MM.1S (cell line): ENCODE data around the gene RNU1-4.
"Not testable (repeated sequence)": the region's sequence is repeated elsewhere in the genome, so short reads cannot be mapped to it uniquely, and the experiment has no call there.

Source experiments
- EZH2 ChIP-seq: fragments of 300-600 bp; sonication (generic); optimal IDR thresholded peaks from 2 replicates; pipeline ENCODE3; 2017; ENCODE audit warnings: low read depth, mild to moderate bottlenecking, antibody characterized with exemption, low read length, mixed read lengths
- EZH2phosphoT487 ChIP-seq: fragments of 300-600 bp; sonication (generic); IDR thresholded peaks from 2 replicates; pipeline ENCODE4 v1.6.1; 2018; ENCODE audit warnings: antibody characterized with exemption, low read length
- TF ChIP-seq, protein P1 (sequence below): fragments of 300-600 bp; sonication (generic); IDR thresholded peaks from 2 replicates; pipeline ENCODE4 v1.5.1; 2016; ENCODE audit warnings: antibody characterized with exemption, low read length, mixed read lengths

DNA sequence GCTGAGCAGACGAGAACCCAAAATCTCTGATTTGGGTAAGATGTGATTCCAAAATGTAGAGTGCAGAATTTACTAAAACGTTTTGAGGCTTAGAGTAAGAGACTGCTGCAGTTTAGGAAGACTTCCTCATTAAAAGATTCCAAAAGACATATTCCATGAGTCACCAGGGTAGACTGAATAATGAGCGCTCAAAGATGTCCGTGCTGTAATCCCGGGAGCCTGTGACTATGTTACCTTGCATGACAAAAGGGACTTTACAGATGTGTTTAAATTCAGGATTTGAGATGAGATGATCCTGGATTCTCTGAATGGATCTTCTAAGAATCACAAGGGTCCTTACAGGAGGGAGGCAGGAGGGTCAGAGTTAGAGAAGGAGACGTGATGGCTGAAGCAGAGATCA is 33.4 kb downstream of the RNU1-4 start:
- TF ChIP-seq, protein P1, sequence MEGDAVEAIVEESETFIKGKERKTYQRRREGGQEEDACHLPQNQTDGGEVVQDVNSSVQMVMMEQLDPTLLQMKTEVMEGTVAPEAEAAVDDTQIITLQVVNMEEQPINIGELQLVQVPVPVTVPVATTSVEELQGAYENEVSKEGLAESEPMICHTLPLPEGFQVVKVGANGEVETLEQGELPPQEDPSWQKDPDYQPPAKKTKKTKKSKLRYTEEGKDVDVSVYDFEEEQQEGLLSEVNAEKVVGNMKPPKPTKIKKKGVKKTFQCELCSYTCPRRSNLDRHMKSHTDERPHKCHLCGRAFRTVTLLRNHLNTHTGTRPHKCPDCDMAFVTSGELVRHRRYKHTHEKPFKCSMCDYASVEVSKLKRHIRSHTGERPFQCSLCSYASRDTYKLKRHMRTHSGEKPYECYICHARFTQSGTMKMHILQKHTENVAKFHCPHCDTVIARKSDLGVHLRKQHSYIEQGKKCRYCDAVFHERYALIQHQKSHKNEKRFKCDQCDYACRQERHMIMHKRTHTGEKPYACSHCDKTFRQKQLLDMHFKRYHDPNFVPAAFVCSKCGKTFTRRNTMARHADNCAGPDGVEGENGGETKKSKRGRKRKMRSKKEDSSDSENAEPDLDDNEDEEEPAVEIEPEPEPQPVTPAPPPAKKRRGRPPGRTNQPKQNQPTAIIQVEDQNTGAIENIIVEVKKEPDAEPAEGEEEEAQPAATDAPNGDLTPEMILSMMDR = not testable (repeated sequence)
- TF ChIP-seq EZH2phosphoT487, EZH2: not testable (repeated sequence)
